ENCODE data around the gene POU4F1.

POU4F1 gene

DNA sequence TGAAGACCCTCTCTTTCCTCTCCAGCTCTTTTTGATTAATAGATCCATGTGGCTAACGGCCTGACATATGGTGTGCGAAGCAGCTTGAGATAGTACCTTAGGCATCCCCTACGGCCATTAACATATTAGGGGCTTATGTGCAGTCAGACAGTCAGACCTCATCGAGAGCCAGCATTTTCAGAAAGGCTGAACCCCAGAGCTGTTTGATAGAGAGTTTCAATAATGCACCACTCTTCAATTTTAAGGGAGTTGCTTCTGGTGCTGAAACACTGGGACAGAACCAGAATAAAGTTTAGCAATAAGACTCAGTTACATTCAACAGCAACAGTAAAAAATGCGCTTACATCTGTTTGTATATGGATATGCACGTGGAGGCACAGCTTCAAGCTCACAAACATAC, 10.8 kb downstream of the POU4F1 start:
- no peak for DNase-seq (ENCODE audit: low spot score)

DNA sequence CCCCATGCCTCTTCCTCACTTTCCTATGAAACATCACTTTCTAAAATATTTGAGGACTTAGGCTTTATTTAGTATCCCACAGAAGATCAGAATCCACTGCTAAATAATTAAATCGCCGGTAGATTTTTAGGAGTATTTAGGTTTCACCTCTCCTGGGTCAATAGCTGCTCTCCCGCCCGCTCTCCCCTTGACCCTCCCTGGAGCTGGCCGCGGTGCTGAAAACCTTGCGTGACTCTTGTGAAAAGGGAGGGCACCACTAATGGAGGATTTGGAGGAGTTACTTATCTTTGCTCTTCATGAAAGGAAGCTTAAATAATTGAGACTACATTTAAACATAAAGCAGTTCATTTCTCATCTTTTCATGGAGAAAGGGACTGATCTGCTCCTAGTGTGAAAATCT, 14.1 kb downstream of the POU4F1 start:
- no peak for DNase-seq (ENCODE audit: low spot score)

DNA sequence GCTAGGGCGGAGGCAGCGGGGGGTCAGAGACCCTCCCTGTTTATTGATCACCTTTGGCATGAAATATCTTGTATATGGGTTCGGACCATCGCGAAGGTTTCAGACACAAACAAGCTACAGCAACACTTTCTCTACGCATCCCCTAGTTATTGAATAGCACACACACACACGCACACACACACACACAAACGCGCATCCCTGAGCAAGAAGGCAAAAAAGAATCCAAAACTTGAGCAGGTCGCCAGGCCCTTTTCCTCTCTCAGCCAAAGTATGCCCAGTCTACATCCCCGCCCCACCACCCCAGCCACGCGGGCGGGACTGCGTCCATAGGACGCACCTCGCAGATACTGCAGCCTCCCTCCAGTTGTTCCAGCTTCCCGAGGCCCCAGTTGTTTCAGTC, 16.0 kb downstream of the POU4F1 start:
- no peak for DNase-seq (ENCODE audit: low spot score)

GRCh38 chr13:78586706-78587105, 16.6 kb downstream of the POU4F1 start:
- no peak for DNase-seq (ENCODE audit: low spot score)

GRCh38 chr13:78576261-78576660, 27.1 kb downstream of the POU4F1 start:
- no peak for DNase-seq (ENCODE audit: low spot score)

DNA sequence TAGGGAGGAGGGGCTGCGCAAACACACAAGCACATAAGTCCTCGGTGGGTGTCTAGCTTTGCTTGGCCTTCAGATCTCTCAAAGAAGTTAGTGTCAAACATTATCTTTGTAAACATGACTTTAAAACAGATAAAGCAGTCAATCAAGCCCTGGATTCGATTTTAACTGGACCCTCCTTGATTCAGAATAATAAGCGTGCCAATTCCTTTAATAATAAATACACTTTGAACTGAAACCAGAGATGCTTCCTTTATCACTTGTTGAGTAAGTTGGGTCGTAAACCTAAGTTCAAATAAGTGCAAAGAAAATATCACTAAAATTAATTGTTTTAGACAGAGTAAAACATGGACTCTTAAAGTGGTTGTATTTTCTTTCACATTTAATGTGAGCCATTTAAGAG, 30.9 kb downstream of the POU4F1 start:
- no peak for DNase-seq (ENCODE audit: low spot score)

GRCh38 chr13:78569029-78569428, 34.3 kb downstream of the POU4F1 start:
- DNase-seq (ENCODE audit: low spot score) = no peak

GRCh38 chr13:78566631-78567030, 36.7 kb downstream of the POU4F1 start:
- DNase-seq (ENCODE audit: low spot score) = no peak

DNA sequence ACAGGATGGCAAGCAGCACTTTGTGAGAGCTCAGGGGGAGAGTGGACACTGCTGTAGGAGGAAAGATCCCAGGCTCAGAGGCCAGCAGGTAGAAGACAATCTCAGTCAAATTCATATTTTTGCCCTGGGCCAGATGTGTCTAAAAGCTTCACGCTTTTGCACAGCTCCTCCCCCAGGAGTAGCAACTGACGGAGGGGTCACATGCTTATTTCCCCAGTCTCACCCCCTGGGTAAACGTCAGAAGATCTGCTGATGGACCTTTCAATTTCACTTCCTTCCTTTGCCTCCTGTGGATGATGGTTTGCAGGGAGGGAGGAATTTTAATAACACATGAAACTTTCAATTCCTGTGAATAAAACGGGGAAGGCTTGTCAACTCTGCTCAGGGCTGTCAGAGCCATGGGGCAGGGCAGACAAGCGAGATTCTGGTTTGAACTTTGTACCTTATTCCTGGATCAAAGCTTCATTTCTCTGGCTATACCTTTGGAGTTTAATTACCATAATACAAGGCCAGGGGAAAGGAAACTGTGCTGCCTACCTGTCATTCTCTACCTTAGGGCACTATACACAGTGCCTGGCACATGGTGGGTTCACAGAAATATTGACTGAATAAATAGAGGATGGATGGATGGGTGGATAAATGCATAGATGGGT, 41.0 kb downstream of the POU4F1 start:
- DNase-seq (ENCODE audit: low spot score) = no peak
